Chondrocyte (in vitro differentiated cells): ENCODE results near the gene SENP1. TPM values are rescaled to one million over a fixed set of nuclear protein-coding genes. Genes with fewer than 3 reads are reported as not detected.
A peak's percentile ranks its signal among the peaks of the same experiment; 100 is the strongest.

ENCODE experiments used
- DNase-seq: peaks from one replicate; pipeline ENCODE4 v3.0.0; 2021; ENCODE audit warnings: mixed read lengths, low spot score
- H3K27ac Mint-ChIP-seq: one replicate; pipeline ENCODE4 v1.8.0; 2021; ENCODE audit warnings: mild to moderate bottlenecking, moderate library complexity, mixed read lengths; ENCODE audit not compliant: unreplicated experiment
- H3K27me3 Mint-ChIP-seq: 2 replicates; pipeline ENCODE4 v1.8.0; 2021; ENCODE audit warnings: low read depth, mixed read lengths
- H3K36me3 Mint-ChIP-seq: 2 replicates; pipeline ENCODE4 v1.8.0; 2021; ENCODE audit warnings: low read depth, mixed read lengths
- H3K4me1 Mint-ChIP-seq: 2 replicates; pipeline ENCODE4 v1.8.0; 2021; ENCODE audit warnings: low read depth, mild to moderate bottlenecking, mixed read lengths
- H3K4me3 Mint-ChIP-seq: one replicate; pipeline ENCODE4 v1.8.0; 2021; ENCODE audit warnings: mild to moderate bottlenecking, moderate library complexity, mixed read lengths; ENCODE audit not compliant: unreplicated experiment
- H3K9me3 Mint-ChIP-seq: 2 replicates; pipeline ENCODE4 v1.8.0; 2021; ENCODE audit warnings: low read depth, mixed read lengths
- microRNA-seq: library from miRNA; unstranded; fragments of <30 nt; microRNA quantifications from one replicate; pipeline ENCODE4 v1.2.0, GENCODE V29; 2020; ENCODE audit warnings: borderline number of aligned reads
- total RNA-seq: library from RNA; stranded (reverse); gene quantifications from 3 replicates; pipeline ENCODE4 v1.2.1, GENCODE V29; 2021
- TF ChIP-seq, protein P1 (sequence below): fragments of 200-600 bp; sonication (generic); IDR thresholded peaks from 2 replicates; pipeline ENCODE4 v1.5.0; 2021; ENCODE audit warnings: antibody characterized with exemption, mild to moderate bottlenecking, moderate library complexity

The SENP1 gene
- total RNA-seq, 1 donor from 2014 or later = 19.7 TPM

GRCh38 chr12:47995981-47996401, 109.9 kb downstream of the SENP1 start:
- Mint-ChIP-seq H3K4me3 (no peak overlapping the region), H3K9me3 (no peaks in the 10 kb centered on the region), H3K27me3 (peaks cover 16% of the 10 kb centered on the region), H3K4me1 (peaks cover 9% of the 10 kb centered on the region), H3K27ac (no peak overlapping the region), H3K36me3 (no peaks in the 10 kb centered on the region)
- DNase-seq = no peak
- TF ChIP-seq, protein P1, sequence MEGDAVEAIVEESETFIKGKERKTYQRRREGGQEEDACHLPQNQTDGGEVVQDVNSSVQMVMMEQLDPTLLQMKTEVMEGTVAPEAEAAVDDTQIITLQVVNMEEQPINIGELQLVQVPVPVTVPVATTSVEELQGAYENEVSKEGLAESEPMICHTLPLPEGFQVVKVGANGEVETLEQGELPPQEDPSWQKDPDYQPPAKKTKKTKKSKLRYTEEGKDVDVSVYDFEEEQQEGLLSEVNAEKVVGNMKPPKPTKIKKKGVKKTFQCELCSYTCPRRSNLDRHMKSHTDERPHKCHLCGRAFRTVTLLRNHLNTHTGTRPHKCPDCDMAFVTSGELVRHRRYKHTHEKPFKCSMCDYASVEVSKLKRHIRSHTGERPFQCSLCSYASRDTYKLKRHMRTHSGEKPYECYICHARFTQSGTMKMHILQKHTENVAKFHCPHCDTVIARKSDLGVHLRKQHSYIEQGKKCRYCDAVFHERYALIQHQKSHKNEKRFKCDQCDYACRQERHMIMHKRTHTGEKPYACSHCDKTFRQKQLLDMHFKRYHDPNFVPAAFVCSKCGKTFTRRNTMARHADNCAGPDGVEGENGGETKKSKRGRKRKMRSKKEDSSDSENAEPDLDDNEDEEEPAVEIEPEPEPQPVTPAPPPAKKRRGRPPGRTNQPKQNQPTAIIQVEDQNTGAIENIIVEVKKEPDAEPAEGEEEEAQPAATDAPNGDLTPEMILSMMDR = no peak

GRCh38 chr12:47993491-47993890, 112.4 kb downstream of the SENP1 start:
- Mint-ChIP-seq H3K36me3 (no peaks in the 10 kb centered on the region), H3K27ac (no peak overlapping the region), H3K9me3 (no peaks in the 10 kb centered on the region), H3K27me3 (peaks cover 6% of the 10 kb centered on the region), H3K4me3 (no peak overlapping the region), H3K4me1 (peaks cover 10% of the 10 kb centered on the region)
- TF ChIP-seq, protein P1 = no peak
- peak; percentile 40 for DNase-seq

Small RNA genes lying within 50 kb of the gene (microRNA-seq; reads per million reads assigned to microRNA genes)
- 6.6 reads per million, percentile 9 among the genes with 10 or more reads in this experiment for gene MIR6505

Other genes starting within 250 kb of the SENP1 start
- gene VDR, start 201.1 kb downstream of the SENP1 start, total RNA-seq = 4.4 to 4.8 TPM (median 4.6 TPM) in 3 replicates
- gene TMEM106C, start 142.5 kb downstream of the SENP1 start, total RNA-seq = 54.3 to 60.1 TPM (median 54.8 TPM) in 3 replicates
- gene COL2A1, start 101.6 kb downstream of the SENP1 start, total RNA-seq = 2.0 to 47.7 TPM (median 35.6 TPM) in 3 replicates
- gene PFKM, start 13.3 kb upstream of the SENP1 start, total RNA-seq = 60.9 to 82.3 TPM (median 61.2 TPM) in 3 replicates
- 24.7 to 34.3 TPM (median 30.8 TPM) in 3 replicates for gene ASB8, start 51.4 kb upstream of the SENP1 start, total RNA-seq
- gene CCDC184, start 77.6 kb upstream of the SENP1 start, total RNA-seq = 0.22 to 0.56 TPM (median 0.47 TPM) in 3 replicates
- gene OR10AD1, start 97.2 kb upstream of the SENP1 start, total RNA-seq = not detected in 3 replicates
- 8.4 to 12.8 TPM (median 11.1 TPM) in 3 replicates for gene ZNF641, start 244.8 kb upstream of the SENP1 start, total RNA-seq